HG03520 (cell line): Measurements from ENCODE around the gene CXCR4.
"Not testable (repeated sequence)": the region's sequence is repeated elsewhere in the genome, so short reads cannot be mapped to it uniquely, and the experiment has no call there.

Source experiments
- ATAC-seq: cut with Tn5 transposase; IDR thresholded peaks from one replicate; pipeline ENCODE4 v1.9.1; 2021; ENCODE audit warnings: mild to moderate bottlenecking, moderate library complexity; ENCODE audit not compliant: unreplicated experiment

CXCR4 gene

DNA sequence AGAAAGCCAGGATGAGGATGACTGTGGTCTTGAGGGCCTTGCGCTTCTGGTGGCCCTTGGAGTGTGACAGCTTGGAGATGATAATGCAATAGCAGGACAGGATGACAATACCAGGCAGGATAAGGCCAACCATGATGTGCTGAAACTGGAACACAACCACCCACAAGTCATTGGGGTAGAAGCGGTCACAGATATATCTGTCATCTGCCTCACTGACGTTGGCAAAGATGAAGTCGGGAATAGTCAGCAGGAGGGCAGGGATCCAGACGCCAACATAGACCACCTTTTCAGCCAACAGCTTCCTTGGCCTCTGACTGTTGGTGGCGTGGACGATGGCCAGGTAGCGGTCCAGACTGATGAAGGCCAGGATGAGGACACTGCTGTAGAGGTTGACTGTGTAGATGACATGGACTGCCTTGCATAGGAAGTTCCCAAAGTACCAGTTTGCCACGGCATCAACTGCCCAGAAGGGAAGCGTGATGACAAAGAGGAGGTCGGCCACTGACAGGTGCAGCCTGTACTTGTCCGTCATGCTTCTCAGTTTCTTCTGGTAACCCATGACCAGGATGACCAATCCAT is 2.7 kb downstream of the CXCR4 start:
- no peak for ATAC-seq

DNA sequence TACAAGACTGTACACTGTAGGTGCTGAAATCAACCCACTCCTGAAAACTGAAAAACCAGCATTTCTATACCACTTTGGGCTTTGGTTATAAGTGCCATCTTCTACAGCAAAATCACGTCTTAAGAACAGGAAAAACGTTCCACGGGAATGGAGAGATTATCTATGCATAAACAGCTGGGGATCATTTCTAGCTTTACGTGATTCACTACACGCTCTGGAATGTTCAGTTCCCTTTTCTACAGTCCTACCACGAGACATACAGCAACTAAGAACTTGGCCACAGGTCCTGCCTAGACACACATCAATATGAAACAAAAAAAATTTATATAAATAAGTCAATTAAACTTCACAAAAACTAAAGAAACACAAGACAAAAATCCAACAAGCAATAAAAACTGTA is 3.6 kb downstream of the CXCR4 start:
- ATAC-seq: no peak

DNA sequence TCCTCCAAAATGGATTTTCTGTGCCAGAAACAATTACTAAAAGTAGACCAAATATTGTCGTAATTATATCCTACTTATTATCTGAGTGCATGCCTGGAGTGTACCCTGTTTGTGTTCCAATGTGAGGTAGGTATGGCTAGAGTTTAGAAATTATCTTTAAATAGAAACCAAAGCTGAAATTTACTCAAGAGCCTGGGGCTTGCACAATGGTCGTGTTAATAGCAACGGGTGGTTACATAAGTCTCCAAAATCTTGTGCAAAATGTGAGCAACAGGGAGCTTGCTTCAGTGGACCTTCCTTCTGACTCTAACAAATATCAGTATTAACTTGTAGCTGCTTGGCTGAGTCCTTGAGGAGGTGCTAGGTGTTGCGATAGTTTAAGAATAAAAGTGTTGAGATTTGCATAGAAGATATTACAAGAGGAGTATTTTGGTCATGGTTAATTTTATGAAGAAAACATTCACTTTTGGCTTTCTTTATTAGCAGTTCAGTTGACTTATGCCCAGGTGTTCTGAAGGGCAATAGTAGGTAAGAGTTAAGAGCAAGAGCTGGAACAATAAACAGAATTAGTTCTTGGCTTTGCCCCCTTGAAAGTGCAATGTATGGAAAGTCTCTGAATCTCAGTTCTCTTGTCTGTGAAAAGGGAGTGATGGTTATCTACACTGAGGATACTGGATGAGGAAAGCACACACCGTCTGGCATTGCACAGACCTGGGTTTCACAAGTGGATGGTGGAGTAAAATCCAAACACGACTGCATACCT is 4.6 kb downstream of the CXCR4 start:
- no peak for ATAC-seq

DNA sequence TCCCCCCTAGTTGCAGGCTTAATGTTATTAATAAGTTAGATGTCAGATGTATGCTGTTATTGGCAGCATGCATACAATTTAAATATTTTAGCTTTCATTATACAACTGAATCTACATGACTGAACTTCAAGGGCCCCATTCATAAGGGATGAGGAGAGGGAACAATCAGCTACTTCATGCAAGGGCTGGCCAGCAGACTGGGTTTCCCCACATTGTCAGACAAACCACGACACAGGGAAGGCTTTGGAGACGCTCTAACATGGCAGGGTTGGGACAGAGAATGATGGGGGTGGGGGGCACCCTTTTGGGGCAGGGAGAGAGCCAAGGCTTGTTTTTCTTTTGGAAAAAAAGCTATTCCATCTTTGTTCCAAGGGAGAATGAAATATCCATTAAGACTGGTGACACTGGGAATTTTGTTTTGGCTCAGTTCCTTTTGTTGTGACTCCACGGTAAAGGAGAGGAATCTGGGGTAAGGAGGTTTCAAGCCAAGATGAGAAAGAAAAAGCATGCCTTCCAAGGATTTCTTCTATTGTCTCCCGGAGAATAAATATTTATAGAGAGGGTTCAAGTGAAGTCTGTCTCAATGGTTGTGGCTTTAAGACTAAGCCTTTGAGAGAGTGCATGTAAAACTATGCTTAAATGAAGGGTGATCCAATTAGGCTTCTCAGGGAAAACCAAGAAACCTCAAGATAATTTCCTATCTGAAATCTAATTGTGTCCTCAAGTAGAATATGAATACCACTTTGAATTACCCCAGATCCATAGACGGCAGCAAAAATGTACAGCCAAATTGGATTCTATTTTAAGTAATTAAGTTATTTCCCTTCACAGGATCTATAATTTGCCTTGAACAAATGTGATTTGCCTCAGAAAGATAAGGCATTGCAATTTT is 5.4 kb downstream of the CXCR4 start:
- no peak for ATAC-seq

DNA sequence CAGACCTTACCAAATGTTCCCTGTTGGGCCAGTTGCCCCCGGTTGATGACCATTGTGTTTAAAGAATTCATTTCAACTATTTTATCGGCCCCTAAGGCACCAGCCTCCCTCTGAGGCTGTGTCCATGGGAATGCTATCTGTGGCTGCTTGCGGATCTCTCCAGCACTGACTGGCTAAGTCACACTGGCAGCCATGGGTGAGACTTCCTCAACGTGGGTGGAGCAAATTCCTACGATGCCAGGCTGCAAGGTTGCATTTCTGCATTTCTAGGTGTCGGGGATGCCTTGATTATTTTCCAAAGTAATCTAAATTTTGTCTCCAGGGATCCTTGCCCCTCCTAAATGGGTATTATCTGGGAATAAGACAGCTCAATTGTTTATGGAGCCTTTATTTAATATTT is 6.2 kb downstream of the CXCR4 start:
- no peak for ATAC-seq

DNA sequence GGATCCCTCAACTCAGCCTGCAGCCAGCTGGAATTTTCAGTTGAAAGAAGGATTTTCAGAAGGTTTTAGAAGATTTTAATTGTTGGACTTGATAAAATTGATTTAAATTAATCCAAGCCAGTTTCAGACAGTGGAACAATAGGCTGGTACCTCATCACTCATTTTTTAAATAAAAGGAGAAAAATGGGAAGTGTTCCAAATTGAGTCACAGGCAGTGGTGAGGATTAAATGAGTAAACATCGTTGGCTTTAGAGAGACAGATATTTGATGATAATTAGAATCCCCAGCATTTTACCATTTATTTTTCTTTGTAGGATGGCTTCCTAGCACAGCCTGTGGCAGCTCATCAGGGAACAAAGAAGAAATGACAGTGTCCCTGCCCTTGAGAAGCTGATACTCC is 7.4 kb downstream of the CXCR4 start:
- ATAC-seq: no peak

DNA sequence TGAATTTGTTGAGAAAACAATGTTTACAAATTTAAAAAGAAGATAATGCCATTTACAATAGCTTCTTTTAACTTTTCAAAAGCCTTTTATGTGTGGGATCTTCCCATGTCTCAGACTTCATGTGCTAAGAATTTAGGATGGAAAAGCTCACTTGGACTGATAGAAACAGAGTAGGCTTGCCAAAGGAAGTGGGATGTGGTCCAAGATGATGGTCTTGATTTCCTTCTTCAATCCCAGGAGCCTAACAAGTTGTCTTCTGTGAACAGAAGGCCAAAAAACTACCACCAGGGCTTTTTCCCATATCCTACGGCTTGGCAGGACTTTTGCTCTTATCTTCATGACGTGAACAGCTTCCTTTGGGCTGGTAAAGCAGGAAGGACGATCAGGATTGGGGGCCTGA is 9.5 kb downstream of the CXCR4 start:
- ATAC-seq: no peak

DNA sequence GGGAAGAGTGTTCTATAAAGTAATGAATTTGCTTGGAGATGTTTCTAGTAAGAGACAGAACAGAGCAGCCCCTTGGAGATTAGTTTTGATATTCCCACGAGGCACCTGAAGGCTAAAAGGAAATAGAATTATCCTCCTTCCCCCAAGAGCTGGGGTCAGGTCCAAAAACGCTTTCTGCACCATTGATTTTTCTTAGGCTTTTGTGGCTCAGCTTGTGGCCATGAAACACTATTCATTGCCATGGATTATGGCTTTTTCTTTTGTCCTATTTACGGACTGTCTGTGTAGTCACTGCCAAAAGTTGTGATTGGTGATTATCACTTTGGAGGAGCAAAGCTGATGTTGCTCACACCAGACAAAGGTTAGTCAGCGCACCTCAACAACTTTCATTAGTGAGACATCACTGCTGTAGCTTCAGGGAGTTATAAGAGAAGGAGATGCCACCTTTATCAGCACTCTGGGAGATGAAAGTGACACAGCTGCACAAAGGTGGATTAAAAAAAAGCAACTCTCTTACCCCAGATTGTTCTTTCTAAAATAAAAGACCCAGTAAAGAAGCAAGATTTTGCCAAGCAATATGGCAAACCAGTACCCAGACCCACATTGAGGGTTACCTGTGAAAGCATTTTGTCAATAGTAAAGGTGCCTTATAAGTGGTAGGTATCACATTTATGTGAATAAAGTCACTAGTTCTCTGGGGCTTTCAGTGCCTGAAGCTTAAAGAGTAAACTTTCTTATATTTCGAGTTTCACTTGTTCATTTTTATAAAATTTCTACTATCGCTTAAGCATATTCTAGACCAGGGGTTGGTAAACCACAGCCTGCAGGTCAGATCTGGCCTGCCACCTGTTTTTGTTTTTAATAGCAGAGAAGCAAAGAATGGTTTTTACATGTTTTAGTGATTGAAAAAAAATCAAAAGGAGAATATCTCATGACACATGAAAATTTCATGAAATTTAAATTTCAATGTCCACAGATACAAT is 10.6 kb downstream of the CXCR4 start:
- no peak for ATAC-seq

DNA sequence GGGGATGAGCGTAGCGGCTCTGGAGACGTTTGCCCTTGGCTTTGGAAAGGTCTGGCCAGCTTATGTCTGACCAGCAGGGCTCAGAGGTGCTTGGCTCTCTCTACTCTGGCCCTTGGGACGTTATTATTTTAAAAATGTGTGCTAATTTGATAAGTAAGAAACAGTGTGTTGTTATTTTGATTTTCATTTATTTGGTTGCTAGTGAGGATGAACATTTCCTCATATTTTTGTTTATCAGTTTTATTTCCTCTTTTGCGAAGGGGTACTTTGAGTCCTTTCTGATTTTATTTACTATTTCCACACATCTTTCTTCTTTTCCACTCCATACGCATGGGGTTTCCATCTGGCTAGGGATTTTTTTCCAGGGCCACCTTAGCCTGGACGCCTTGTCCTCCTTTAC is 11.4 kb downstream of the CXCR4 start:
- no peak for ATAC-seq

DNA sequence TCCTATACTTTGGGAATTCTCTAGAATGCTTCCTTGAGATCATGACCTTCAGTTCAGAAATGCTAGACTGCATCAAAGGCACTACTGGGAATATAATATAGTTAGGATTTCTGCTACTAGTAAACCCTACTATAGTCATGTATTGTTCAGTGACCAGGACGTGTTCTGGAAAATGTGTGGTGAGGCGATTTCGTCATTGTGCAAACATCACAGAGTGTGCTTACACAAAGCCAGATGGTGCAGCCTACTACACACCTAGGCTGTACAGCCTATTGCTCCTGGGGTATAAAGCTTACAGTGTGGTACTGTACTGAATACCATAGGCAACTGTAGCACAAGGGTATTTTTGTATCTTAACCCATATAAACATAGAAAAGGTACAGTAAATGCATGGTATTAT is 13.0 kb downstream of the CXCR4 start:
- ATAC-seq: no peak

DNA sequence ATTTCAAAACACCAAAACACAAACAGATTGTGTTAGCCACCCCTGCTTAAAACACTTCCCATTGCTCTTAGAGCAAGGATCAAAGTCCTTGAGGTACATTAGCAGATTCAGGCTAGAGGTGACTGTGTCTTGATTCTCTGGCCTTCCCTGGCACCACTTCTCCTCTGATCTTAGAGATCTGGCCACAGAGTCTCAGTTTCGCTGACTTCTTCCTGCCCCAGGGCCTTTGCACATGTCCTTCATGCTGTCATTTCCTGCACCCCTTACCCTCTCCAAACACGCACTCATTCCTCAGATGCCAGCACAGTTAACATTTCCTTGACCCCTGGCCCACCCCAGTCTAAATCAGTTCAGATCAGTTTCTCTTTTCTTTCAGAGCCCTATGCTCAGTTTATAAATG is 16.9 kb downstream of the CXCR4 start:
- ATAC-seq: no peak

DNA sequence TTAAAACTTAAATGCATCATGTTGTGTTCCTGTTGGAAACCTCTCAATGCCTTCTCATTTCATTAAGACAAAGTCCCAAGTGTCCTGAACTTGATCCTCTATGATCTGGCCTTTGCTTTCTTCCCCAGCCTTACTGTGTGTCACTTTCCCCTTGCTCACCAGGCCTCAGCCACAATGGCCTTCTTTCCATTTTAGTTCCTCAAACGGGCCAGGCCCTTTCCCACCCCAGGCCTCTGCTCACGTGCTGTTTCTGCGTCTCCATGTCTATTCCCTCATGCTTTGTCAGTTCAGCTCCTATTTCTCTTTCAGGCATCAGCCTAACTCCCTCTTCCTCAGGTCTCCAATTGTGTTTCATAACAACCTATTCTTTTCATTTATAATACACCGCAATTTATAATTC is 19.5 kb downstream of the CXCR4 start:
- no peak for ATAC-seq

DNA sequence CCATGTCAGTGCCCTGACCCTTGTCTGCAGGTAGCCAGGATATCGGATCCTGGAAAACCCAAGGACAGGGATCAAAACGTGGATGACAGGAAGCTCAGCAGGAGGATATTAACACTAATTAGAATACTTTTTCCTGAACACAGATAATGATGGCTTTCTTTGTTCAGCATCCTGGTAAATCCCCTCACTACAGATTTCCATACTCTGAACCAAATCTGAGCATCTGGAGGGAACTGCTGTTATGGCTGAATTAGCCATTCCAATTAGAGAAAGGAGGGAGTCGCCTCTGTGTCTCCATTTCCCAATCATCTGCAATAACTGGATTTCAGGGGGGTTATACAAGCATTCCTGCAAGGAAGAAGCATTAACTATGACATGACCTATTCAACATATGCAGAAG is 24.4 kb downstream of the CXCR4 start:
- no peak for ATAC-seq

DNA sequence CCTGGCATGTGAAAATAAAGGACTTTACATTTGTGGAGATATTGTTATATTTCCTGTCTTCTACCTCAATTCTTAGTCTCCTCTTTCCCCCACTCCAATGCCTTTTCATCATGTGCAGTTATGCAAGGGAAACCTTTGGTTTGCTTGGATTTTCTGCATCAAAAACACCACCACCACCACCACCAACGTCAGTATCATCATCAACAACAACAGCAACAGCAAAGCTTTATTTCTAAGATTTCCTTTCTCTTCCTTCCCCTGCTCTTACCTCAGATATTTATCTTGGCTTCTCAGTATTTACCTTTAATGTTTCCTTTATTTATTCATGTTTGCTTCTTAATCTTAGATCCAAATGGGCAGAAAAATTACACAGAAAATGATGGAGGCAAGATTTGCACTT is 26.1 kb downstream of the CXCR4 start:
- ATAC-seq: no peak

DNA sequence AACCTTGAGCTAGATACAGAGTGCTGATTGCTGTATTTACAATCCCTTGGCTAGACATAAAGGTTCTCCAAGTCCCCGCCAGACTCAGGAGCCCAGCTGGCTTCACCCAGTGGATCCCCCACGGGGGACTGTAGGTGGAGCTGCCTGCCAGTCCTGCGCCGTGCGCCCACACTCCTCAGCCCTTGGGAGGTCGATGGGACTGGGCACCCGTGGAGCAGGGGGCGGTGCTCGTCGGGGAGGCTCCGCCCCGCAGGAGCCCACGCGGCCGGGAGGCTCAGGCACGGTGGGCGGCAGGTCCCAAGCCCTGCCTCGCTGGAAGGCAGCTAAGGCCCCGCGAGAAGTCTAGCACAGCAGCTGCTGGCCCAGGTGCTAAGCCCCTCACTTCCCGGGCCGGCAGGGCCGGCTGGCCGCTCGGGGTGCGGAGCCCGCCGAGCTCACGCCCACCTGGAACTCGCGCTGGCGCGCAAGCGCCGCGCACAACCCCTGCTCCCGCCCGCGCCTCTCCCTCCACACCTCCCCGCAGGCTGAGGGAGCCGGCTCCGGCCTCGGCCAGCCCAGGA is 30.0 kb downstream of the CXCR4 start:
- not testable (repeated sequence) for ATAC-seq

DNA sequence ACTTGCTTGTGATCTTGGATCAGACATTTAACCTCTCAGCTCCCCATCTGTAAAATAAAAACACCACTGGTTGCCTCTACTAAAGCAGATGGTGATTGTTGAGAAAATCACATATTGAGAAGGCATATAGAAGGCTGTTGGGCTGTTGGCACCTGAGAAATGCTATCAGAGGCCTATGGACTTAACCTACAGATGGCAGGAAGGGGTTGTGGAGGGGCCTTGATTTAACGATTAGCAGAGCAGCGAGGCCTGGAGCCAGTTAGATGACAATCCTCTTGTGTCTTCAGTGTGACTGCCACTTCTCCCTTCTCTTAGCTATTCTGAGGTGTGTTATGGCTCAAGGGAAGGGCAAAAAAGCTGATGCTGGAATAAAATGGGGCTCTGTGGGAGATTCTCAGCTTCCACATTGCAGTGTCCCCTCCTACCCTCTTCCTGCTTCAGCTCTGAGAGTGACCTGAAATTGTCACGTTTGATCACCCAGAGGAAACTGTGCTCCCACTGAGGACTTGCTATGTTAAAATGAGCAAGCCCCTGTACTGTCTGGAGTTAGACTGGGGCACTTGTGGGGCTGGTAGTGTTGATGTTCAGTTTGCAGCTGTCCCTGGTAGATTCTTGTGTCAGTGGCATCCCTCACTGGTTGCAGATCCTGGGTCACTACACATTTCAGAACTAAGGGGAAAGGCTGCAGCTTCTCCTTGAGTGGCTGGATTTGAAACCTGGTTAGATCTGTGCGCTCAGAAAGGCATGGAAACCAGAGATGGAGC is 31.5 kb downstream of the CXCR4 start:
- no peak for ATAC-seq

DNA sequence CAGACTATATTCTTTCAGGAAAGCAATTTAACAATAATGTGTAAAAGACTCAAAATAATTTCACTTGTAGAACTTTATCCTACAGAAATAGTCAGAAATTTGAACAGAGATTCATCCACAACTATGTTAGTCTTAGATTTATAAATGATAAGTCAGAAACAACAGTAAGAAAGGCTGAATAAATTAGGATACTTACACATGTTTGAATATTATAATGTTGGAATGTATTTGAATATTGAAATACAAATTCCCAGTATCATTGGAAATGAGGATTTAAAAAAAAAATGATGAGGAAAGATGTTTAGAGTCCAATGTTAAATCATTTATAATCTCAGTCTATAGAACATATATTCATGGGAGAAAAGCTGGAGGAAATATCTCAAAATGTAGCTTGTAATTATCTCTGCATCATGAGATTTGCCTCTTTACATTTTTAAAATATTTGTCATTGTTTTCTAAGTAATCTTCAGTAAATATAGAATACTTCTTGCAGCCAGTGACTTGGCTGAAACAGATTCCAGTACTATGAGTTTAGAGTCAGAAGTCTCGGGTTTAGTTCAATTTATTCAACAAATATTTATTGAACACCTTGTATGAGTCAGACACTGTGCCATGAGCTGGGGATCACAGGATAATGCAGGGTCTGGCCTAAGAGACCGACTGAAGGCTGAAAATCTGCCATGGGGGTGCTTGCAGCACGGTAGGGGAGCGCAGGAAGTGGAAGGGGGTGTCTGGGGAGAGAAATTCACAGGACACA is 32.3 kb downstream of the CXCR4 start:
- ATAC-seq: no peak

DNA sequence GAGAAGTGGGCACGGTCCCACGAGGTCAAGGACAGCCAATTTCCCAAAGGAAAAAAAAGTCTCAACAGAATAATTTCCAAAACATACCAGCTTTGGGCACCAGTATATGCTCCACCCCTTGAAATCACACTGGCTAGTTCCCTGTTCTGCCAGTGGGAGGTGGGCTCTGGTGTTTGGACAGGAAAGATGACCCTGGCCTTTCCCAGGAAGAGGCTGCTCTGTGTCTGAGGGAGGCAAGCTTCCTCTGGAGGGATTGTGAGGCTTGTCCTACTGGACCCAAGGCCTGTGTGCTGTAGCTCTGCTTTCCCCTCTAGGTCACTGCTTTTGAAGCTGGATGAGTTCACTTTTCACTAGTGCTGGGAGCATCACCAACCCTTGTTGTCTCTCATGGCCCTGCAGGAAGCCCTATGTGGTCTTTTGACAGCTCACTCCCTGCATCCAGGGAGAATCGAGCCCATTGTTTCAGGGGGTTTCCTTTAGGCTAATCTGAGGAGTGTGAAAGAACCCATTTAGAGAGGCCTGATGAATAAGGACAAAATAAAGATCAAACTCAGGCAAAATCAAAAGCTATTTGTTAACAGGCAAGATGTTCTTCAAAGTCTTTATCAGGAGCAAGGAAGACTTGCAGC is 36.3 kb downstream of the CXCR4 start:
- ATAC-seq: no peak

DNA sequence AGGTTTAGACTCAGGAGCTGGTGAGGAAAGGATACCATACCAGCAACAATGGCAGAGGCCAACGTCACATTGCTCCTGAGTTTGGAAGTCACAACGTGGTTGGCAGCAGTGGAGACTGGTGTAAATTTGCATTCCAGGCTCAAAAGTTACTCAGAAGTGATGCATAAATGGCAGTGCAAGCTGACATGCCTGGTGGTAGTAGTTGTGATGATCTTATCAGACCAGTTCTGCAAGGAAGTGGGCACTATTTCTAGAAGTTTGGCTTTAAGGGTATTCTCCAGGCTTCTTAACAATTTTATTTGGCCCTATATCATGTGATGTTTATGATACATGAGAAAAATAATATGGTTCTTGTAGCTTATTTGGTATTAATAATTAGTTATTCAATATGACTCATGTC is 37.8 kb downstream of the CXCR4 start:
- no peak for ATAC-seq
